Astrocyte (in vitro differentiated cells and primary cell): Measurements from ENCODE around the gene ANKMY2. TPM values are rescaled to one million over a fixed set of nuclear protein-coding genes. Genes with fewer than 3 reads are reported as not detected.
A peak's percentile ranks its signal among the peaks of the same experiment; 100 is the strongest.

Experiments used
- DNase-seq: peaks from one replicate; pipeline ENCODE4 v3.0.0-alpha.2; 2010; ENCODE audit warnings: low read depth
- FAIRE-seq: peaks from 2 replicates; lab custom pipeline; 2011; peaks lifted over from hg19 to GRCh38; lab: Jason Lieb, UNC
- H2AFZ ChIP-seq: 2 replicates; pipeline ENCODE4 v1.6.0; 2012; ENCODE audit warnings: low read depth, low read length, inconsistent platforms
- H3K27ac ChIP-seq: 2 replicates; pipeline ENCODE4 v1.5.1; 2011; ENCODE audit warnings: low read depth, low read length, inconsistent platforms
- H3K27me3 ChIP-seq: 2 replicates; pipeline ENCODE4 v1.6.0; 2011; ENCODE audit warnings: low read length, inconsistent platforms; ENCODE audit not compliant: insufficient read depth
- H3K36me3 ChIP-seq: 2 replicates; pipeline ENCODE4 v1.5.1; 2011; ENCODE audit warnings: low read length, inconsistent platforms; ENCODE audit not compliant: insufficient read depth
- H3K4me1 ChIP-seq: 2 replicates; pipeline ENCODE4 v1.5.1; 2011; ENCODE audit warnings: low read length, inconsistent platforms; ENCODE audit not compliant: insufficient read depth
- H3K4me2 ChIP-seq: 2 replicates; pipeline ENCODE4 v1.6.0; 2012; ENCODE audit warnings: low read length, inconsistent platforms
- H3K4me3 ChIP-seq: 2 replicates; pipeline ENCODE4 v1.5.1; 2011; ENCODE audit warnings: low read depth, mild to moderate bottlenecking, low read length, inconsistent platforms; ENCODE audit not compliant: insufficient read depth
- H3K79me2 ChIP-seq: 2 replicates; pipeline ENCODE4 v1.6.0; 2012; ENCODE audit warnings: mild to moderate bottlenecking, low read length, inconsistent platforms; ENCODE audit not compliant: insufficient read depth
- H3K9ac ChIP-seq: 2 replicates; pipeline ENCODE4 v1.6.0; 2012; ENCODE audit warnings: mild to moderate bottlenecking, low read length, inconsistent platforms
- H3K9me3 ChIP-seq: 2 replicates; pipeline ENCODE4 v1.5.1; 2012; ENCODE audit warnings: low read depth, mild to moderate bottlenecking, low read length, inconsistent platforms; ENCODE audit not compliant: insufficient read depth
- H4K20me1 ChIP-seq: 2 replicates; pipeline ENCODE4 v1.6.0; 2012; ENCODE audit warnings: low read length, inconsistent platforms; ENCODE audit not compliant: insufficient read depth
- H3K27ac Mint-ChIP-seq: one replicate; pipeline ENCODE4 v1.8.0; 2021; ENCODE audit warnings: mild to moderate bottlenecking, mixed read lengths; ENCODE audit not compliant: unreplicated experiment
- H3K27me3 Mint-ChIP-seq: one replicate; pipeline ENCODE4 v1.8.0; 2021; ENCODE audit warnings: low read depth, mixed read lengths; ENCODE audit not compliant: unreplicated experiment
- H3K36me3 Mint-ChIP-seq: one replicate; pipeline ENCODE4 v1.8.0; 2021; ENCODE audit warnings: low read depth, mixed read lengths; ENCODE audit not compliant: unreplicated experiment
- H3K4me1 Mint-ChIP-seq: one replicate; pipeline ENCODE4 v1.8.0; 2021; ENCODE audit warnings: low read depth, mixed read lengths; ENCODE audit not compliant: unreplicated experiment
- H3K4me3 Mint-ChIP-seq: one replicate; pipeline ENCODE4 v1.8.0; 2021; ENCODE audit warnings: mild to moderate bottlenecking, moderate library complexity, mixed read lengths; ENCODE audit not compliant: unreplicated experiment
- H3K9me3 Mint-ChIP-seq: one replicate; pipeline ENCODE4 v1.8.0; 2021; ENCODE audit warnings: mild to moderate bottlenecking, mixed read lengths; ENCODE audit not compliant: unreplicated experiment
- CTCF ChIP-seq: IDR thresholded peaks from 2 replicates; pipeline ENCODE4 v1.5.1; 2011; ENCODE audit warnings: low read depth, mild to moderate bottlenecking, inconsistent platforms, low read length, moderate library complexity; ENCODE audit not compliant: insufficient read depth
- EZH2 ChIP-seq: IDR thresholded peaks from 2 replicates; pipeline ENCODE4 v1.6.1; 2012; ENCODE audit warnings: mild to moderate bottlenecking, low read length, inconsistent platforms; ENCODE audit not compliant: insufficient read depth
- total RNA-seq: library from RNA; stranded (reverse); gene quantifications from 2 replicates; pipeline ENCODE4 v1.2.1, GENCODE V29; 2021

ANKMY2 gene
- total RNA-seq, 1 donor from 2014 or later, result 21.9 TPM

DNA sequence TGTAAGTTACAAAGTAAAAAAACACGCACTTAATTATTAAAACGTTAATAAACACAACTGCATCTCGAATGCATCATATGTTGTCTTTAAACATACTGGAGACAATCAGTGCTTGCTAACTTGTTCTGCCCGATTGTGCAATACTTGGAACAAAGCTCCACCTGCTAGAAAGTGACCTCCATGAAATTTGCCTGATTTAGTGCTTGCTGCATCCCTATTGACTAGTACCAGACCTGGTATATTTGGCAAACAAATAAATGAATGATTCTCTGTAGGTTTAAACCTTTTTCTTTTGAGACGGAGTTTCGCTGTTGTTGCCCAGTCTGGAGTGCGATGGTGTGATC lies 6.7 kb upstream of the ANKMY2 start:
- no peak overlapping the region for H3K27ac Mint-ChIP-seq
- H3K9ac ChIP-seq, result no peak overlapping the region
- H3K4me1 ChIP-seq, result peaks cover 21% of the 10 kb centered on the region
- TF ChIP-seq CTCF, result no peak
- TF ChIP-seq EZH2, result no peak
- H4K20me1 ChIP-seq, result peaks cover 62% of the 10 kb centered on the region
- FAIRE-seq (no peak), DNase-seq (no peak)
- no peak overlapping the region for H3K27ac ChIP-seq
- H3K4me3 Mint-ChIP-seq, result no peak overlapping the region
- H3K9me3 Mint-ChIP-seq, result no peaks in the 10 kb centered on the region
- H3K4me2 ChIP-seq, result no peak overlapping the region
- H3K36me3 Mint-ChIP-seq, result peaks cover 4% of the 10 kb centered on the region
- no peaks in the 10 kb centered on the region for H3K9me3 ChIP-seq
- no peaks in the 10 kb centered on the region for H3K27me3 ChIP-seq
- no peak overlapping the region for H2AFZ ChIP-seq
- no peaks in the 10 kb centered on the region for H3K27me3 Mint-ChIP-seq
- no peaks in the 10 kb centered on the region for H3K36me3 ChIP-seq
- H3K4me3 ChIP-seq, result no peak overlapping the region
- H3K4me1 Mint-ChIP-seq, result peaks cover 31% of the 10 kb centered on the region
- peaks cover 100% of the 10 kb centered on the region for H3K79me2 ChIP-seq

GRCh38 chr7:16651396-16652239 lies 6.1 kb upstream of the ANKMY2 start:
- H3K36me3 Mint-ChIP-seq, result peaks cover 4% of the 10 kb centered on the region

More at GRCh38 chr7:16651396-16652239, 6.1 kb upstream of the ANKMY2 start:
- peak; percentile 65 for DNase-seq
- no peaks in the 10 kb centered on the region for H3K27me3 Mint-ChIP-seq
- Histone ChIP-seq H3K36me3 (no peaks in the 10 kb centered on the region), H3K4me1 (peaks cover 23% of the 10 kb centered on the region), H3K9me3 (no peaks in the 10 kb centered on the region), H3K27ac (no peak overlapping the region), H3K27me3 (no peaks in the 10 kb centered on the region), H4K20me1 (peaks cover 62% of the 10 kb centered on the region), H3K4me3 (no peak overlapping the region), H3K4me2 (no peak overlapping the region), H3K79me2 (peaks cover 100% of the 10 kb centered on the region), H3K9ac (no peak overlapping the region), H2AFZ (no peak overlapping the region)
- no peaks in the 10 kb centered on the region for H3K9me3 Mint-ChIP-seq
- no peak overlapping the region for H3K27ac Mint-ChIP-seq
- no peak overlapping the region for H3K4me3 Mint-ChIP-seq
- TF ChIP-seq EZH2 (no peak), CTCF (no peak)
- FAIRE-seq, result peak; percentile 20
- H3K4me1 Mint-ChIP-seq, result peaks cover 30% of the 10 kb centered on the region
